A549 treated with Hydrocortisone at 1 μM for 4 hours (cell line): ENCODE results near the gene EPB41L4A. TPM values are rescaled to one million over a fixed set of nuclear protein-coding genes. Genes with fewer than 3 reads are reported as not detected.

Experiments used
- total RNA-seq: library from RNA; stranded (reverse); fragments of 200-300 nt; extraction: Qiagen RNA extraction; gene quantifications from 5 replicates; pipeline ENCODE4 v1.2.3, GENCODE V29; 2022

The EPB41L4A gene, protein sequence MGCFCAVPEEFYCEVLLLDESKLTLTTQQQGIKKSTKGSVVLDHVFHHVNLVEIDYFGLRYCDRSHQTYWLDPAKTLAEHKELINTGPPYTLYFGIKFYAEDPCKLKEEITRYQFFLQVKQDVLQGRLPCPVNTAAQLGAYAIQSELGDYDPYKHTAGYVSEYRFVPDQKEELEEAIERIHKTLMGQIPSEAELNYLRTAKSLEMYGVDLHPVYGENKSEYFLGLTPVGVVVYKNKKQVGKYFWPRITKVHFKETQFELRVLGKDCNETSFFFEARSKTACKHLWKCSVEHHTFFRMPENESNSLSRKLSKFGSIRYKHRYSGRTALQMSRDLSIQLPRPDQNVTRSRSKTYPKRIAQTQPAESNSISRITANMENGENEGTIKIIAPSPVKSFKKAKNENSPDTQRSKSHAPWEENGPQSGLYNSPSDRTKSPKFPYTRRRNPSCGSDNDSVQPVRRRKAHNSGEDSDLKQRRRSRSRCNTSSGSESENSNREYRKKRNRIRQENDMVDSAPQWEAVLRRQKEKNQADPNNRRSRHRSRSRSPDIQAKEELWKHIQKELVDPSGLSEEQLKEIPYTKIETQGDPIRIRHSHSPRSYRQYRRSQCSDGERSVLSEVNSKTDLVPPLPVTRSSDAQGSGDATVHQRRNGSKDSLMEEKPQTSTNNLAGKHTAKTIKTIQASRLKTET
- total RNA-seq, result 2.5 to 3.7 TPM (median 3.2 TPM) in 5 replicates

DNA sequence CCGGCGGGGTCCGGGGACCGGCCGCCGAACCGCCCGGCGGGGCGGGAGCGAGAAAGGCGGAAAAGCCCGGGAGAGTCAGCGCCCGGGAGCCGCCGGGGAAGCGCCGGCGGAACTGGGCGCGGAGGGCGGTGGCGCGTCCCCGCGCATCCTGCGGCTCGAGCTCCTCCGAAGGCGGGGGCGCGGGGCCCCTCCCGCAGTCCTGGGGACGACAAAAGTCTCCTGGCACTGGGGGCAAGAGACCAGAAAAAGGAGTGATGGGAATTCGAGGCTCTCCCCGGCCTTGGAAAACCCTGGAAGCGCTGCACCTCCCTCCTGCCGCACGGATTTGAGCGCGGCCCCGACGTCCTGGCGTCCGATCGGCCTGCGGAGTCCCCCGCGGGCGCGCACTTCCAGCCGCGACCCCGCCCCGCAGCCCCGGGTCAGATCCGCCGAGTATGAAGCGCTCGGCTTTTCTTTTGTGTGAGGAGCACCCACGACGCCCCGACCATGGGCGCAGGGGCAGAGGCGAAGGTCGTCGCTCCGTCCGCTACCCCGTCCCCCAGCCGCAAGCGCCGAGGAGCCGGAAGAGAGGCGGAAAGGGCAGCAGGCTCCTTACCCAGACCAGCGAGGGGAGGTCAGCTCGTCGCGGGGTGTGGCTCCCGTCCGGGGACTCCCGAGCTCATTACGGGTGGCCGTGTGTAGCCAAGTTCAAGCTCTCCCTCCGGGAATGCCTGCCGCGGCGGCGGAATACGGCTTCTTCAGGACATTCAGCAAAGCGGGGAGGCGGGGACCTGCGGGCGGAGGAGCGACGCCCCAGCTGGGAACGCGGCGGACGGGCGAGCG lies at the start of gene EPB41L4A:
Gene EPB41L4A (minus strand): TSS at position 114 of the 822 bp plus-strand sequence. CDS start 238 bp downstream, outside the sequence.

